Fibroblast of peridontal ligament (primary cell): ENCODE measurements around the gene RPL37.
"Not testable (repeated sequence)": the region's sequence is repeated elsewhere in the genome, so short reads cannot be mapped to it uniquely, and the experiment has no call there.

ENCODE experiments used
- DNase-seq: peaks from one replicate; pipeline ENCODE4 v3.0.0-alpha.2; 2010; ENCODE audit errors: extremely low read depth

Gene RPL37

GRCh38 chr5:40833712-40834229, 1.3 kb downstream of the RPL37 start:
- no peak for DNase-seq

GRCh38 chr5:40832345-40832744, 2.7 kb downstream of the RPL37 start:
- no peak for DNase-seq

GRCh38 chr5:40831346-40832210, 3.4 kb downstream of the RPL37 start:
- no peak for DNase-seq

- DNase-seq, result no peak
These were observed 5.1 kb downstream of the RPL37 start for GRCh38 chr5:40829748-40830533.

- no peak for DNase-seq
These were observed 6.0 kb downstream of the RPL37 start for GRCh38 chr5:40828690-40829661.

DNA sequence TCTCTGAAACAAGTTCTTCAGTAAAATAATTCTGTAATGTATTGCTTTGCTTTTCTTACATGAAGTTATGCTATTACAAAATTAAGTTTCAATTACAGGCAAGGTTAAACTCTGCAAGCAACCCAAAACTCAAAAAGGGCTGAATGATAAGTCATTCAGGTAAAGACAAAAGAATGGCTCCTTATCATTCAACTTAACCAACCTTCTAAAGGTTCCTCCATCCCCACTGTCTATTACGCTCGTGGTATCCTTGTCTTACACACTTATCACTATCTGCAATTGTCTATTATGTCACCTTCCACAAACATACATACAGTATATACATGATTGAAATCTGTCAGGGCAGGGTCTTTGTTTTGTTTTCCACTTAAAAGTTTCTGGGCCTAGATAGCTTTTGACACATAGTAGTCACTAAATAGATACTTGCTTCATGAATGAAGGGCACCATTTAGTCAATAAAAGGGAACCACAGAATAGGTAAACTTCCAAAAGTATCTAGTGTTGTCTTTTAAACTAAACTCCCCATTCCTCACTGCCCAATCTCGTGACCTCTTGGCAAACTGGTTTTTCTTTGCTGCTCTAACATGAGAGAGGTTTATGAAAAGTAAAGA, 6.9 kb downstream of the RPL37 start:
- DNase-seq, result no peak

- DNase-seq, result no peak
These were observed 7.6 kb downstream of the RPL37 start for GRCh38 chr5:40827188-40827977.

- DNase-seq, result no peak
These were observed 8.4 kb downstream of the RPL37 start for GRCh38 chr5:40826489-40827187.

- DNase-seq, result not testable (repeated sequence)
These were observed 9.5 kb downstream of the RPL37 start for GRCh38 chr5:40825461-40826043.

DNA sequence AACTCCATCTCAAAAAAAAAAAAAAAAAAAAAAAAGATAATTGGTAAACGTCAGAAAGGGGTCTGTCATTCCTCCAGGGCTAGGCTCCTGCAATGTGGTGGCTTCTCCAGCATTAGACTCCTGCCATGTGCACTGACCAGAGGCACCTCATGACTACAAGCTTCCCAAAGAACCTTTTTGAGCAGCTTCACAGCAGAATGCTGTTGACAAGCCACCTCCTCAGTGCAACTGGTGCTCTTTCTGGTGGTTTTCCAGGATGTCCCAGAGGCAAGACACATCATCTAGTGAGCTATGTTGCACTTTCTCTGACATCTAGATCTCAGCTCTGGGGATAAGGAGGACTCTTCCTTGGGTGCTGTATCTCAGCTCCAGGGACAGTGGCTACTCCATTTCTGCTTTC, 11.6 kb downstream of the RPL37 start:
- DNase-seq, result no peak

GRCh38 chr5:40813698-40814281, 21.2 kb downstream of the RPL37 start:
- no peak for DNase-seq

DNA sequence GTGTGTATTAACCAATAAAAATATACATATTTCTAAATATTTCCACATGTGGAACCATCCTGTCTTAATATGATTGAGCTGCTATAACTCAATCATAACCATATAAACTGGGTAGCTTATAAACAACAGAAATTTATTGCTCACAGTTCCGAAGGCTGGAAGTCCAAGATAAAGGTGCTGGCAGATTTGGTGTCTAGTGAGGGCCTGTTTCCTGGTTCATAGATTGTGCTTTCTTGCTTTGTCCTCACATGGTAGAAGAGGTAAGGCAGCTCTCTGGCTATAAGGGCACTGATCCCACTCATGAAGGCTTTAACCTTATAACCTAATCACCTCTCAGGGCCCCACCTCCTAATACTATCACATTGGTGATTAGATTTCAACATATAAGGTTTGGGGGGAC, 22.9 kb downstream of the RPL37 start:
- no peak for DNase-seq

- DNase-seq, result no peak
These were observed 33.1 kb downstream of the RPL37 start for GRCh38 chr5:40801771-40802562.

DNA sequence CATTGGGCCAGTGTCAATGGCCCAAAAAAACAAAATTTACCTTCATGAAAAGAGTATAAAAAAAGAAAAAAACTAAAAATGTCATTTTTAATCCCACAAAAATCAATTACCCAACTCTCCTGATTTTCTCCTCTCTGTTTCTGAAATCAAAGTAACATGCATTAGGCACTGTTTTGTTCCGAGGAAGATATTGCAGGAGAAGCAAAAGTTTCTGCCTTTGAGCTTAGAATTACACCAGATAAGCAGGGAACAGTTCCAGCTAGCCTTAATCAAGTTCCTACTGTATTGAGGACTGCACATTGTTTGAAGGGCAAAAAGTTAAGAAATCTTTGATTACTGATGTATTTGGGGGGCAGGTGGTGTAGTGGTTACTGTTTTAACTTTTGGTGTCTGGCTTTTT, 35.8 kb downstream of the RPL37 start:
- peak; percentile 66 for DNase-seq

GRCh38 chr5:40798801-40799210, 36.2 kb downstream of the RPL37 start:
- DNase-seq, result peak; percentile 62

- DNase-seq, result peak; percentile 77
These were observed 36.8 kb downstream of the RPL37 start, which contains the start of gene PRKAA1 for GRCh38 chr5:40798012-40798800. Gene PRKAA1, minus strand, starts transcription at chr5:40798374. Its CDS starts 185 bp downstream, at chr5:40798189.
